Measurements from ENCODE around the gene ZNF132.
A peak's percentile ranks its signal among the peaks of the same experiment; 100 is the strongest.
"Not testable (repeated sequence)": the region's sequence is repeated elsewhere in the genome, so short reads cannot be mapped to it uniquely, and the experiment has no call there.

Gene ZNF132

DNA sequence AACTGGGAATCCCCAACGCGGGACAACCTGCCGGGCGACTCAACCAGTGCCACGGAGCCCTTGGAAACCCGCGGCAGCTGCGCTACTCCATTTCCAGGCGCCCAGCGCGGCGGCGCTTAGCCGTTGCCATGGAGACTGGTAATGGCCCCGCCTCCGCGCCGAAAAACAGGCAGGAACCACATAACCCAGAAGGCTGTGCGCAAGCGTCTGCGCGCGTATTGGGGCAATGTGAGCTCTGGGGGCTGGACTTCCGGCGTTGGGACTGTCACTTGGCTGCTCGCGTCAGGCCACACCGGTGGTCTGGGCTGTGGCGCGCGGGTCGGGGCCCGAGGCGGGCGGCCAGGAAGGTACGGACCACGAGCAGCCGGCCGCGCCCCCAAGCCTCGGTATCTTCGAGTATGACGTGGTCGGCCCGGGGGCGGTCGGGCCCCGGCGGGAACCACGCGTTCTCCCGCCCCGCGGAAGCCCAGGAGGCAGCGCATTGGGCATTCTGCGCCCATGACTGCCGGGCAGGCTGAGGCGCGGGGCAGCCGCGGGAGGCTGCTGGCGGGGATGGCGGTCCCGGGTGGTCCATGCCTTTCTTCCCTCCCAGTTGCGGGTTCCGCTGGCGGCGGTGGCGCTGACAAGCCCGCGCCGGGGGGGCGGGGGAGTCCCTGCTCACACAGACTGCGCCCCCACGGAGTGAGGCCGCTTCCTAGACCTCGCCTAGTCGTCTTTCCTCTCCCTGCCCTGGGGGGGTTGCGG is 11.6 kb upstream of the ZNF132 start, which contains the start of gene ZNF324B:
Gene ZNF324B (plus strand): TSS at position 265 of the 744 bp plus-strand sequence. CDS start 2,080 bp downstream, outside the sequence.
- CTCF ChIA-PET: interaction anchor here (0.8 to 1.0 kb wide), 2 partner anchors 43 to 89 kb away, joined by 3 read pairs; partner anchors contain the start of genes ZNF497 and ZNF584
- Mint-ChIP-seq H3K27me3 (peaks cover 32% of the 10 kb centered on the region), H3K27ac (peak within 1 kb of the TSS; percentile 70), H3K4me3 (peak within 1 kb of the TSS; percentile 67), H3K4me1 (peaks cover 22% of the 10 kb centered on the region), H3K36me3 (peaks cover 28% of the 10 kb centered on the region), H3K9me3 (peaks cover 13% of the 10 kb centered on the region)
- peak; percentile 98 for DNase-seq

DNA sequence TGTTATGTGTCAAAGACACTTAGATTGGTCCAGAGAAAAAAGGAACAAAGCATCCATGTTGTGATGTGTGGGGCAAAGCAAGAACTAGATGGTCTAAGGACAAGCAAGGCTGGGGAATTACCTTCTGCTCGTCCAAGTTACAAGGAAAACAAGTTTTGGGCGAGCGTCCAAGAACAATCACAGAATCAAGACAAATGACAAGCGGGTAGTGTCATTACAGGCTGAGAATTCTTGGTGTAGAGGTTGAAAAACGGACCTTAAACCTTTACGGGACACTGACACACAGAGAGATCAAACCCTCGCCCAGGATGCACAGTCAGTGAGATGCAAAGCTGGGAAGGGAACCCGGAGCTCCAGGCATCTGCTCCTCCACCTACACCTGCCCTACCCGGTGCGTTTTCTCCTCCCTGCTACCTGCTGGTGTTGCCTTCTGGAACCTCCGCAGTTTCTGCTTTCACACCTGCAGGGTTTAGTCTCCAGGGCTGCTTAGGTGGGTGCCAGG is 11.0 kb upstream of the ZNF132 start:
- CTCF ChIA-PET: interaction anchor here (0.8 to 1.0 kb wide), 2 partner anchors 42 to 88 kb away, joined by 3 read pairs; partner anchors contain the start of genes ZNF497 and ZNF584
- Mint-ChIP-seq H3K4me1 (peaks cover 22% of the 10 kb centered on the region), H3K27ac (peak overlapping the region; percentile 70), H3K4me3 (peak overlapping the region; percentile 67), H3K36me3 (peaks cover 23% of the 10 kb centered on the region), H3K27me3 (peaks cover 38% of the 10 kb centered on the region), H3K9me3 (peaks cover 13% of the 10 kb centered on the region)
- DNase-seq: no peak

DNA sequence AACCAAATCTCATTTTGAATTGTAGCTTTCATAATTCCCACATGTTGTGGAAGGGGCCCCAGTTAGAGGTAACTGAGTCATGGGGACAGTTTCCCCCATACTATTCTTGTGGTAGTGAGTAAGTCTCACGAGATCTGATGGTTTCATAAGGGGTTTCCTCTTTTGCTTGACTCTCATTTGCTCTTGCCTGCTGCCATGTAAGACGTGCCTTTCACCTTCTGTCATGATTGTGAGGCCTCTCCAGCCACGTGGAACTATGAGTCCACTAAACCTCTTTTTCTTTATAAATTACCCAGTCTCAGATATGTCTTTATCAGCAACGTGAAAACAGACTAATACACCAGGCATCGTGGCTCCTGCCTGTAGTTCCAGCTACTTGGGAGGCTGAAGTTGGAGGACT is 10.0 kb upstream of the ZNF132 start:
- DNase-seq, CTCF ChIA-PET, H3K4me3 Mint-ChIP-seq, H3K27ac Mint-ChIP-seq: not testable (repeated sequence)
- Mint-ChIP-seq H3K9me3 (peaks cover 13% of the 10 kb centered on the region), H3K4me1 (peaks cover 22% of the 10 kb centered on the region), H3K36me3 (peaks cover 21% of the 10 kb centered on the region), H3K27me3 (peaks cover 38% of the 10 kb centered on the region)

DNA sequence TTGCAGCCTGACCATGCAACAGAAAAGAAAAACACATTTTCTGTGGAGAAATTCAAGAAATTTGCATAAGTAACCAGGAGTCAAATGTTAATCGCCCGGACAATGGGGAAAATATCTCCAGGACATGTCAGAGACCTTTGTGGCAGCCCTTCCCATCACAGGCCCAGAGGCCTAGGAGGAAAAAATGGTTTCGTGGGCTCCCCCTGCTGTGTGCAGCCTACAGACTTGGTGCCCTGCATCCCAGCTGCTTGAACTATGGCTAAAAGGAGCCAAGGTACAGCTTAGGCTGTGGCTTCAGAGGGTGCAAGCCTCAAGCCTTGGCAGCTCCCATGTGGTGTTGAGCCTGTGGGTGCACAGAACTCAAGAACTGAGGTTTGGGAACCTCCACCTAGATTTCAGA is 8.9 kb upstream of the ZNF132 start:
- Mint-ChIP-seq H3K36me3 (peaks cover 14% of the 10 kb centered on the region), H3K4me1 (peaks cover 22% of the 10 kb centered on the region), H3K9me3 (peaks cover 16% of the 10 kb centered on the region), H3K27me3 (peaks cover 38% of the 10 kb centered on the region)
- H3K27ac Mint-ChIP-seq, CTCF ChIA-PET, DNase-seq, H3K4me3 Mint-ChIP-seq: not testable (repeated sequence)

DNA sequence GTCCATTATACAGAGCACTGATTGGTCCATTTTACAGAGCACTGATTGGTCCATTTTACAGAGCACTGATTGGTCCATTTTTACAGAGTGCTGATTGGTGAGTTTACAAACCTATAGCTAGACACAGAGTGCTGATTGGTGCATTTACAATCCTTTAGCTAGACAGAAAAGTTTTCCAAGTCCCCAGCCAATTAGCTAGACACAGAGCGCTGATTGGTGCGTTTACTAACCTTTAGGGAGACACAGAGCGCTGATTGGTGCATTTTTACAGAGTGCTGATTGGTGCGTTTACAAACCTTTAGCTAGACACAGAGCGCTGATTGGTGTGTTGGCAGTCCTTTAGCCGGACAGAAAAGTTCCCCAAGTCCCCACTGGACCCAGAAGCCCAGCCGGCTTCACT is 3.0 kb upstream of the ZNF132 start:
- CTCF ChIA-PET, H3K4me3 Mint-ChIP-seq, H3K27ac Mint-ChIP-seq, DNase-seq: not testable (repeated sequence)
- Mint-ChIP-seq H3K4me1 (peaks cover 25% of the 10 kb centered on the region), H3K9me3 (peaks cover 41% of the 10 kb centered on the region), H3K36me3 (peaks cover 27% of the 10 kb centered on the region), H3K27me3 (peaks cover 16% of the 10 kb centered on the region)

DNA sequence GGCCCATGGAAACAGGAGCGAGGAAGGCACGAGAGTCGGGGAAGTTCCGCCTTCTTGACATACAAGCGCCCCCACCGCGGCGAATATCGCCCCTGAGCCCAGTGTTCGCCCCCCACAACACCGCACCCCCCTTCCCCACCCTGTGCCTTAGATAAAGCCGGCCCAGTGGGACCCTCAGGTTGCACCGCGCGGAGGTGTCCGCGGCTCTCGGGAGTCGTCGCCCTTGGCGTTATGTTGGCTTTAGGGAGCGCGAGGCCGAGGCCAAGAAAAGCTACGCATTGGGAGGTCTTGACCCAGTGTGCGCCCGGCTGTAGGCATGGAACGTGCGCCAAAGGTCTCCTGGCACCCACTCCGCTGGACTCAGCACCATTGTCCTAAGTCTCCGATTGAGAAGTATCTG is 603 bp upstream of the ZNF132 start:
- Mint-ChIP-seq H3K27ac (peak overlapping the region; percentile 96), H3K4me1 (peaks cover 28% of the 10 kb centered on the region), H3K9me3 (peaks cover 57% of the 10 kb centered on the region), H3K27me3 (peaks cover 3% of the 10 kb centered on the region), H3K4me3 (peak overlapping the region; percentile 96), H3K36me3 (peaks cover 43% of the 10 kb centered on the region)
- no peak for DNase-seq
- CTCF ChIA-PET: no interaction called here

DNA sequence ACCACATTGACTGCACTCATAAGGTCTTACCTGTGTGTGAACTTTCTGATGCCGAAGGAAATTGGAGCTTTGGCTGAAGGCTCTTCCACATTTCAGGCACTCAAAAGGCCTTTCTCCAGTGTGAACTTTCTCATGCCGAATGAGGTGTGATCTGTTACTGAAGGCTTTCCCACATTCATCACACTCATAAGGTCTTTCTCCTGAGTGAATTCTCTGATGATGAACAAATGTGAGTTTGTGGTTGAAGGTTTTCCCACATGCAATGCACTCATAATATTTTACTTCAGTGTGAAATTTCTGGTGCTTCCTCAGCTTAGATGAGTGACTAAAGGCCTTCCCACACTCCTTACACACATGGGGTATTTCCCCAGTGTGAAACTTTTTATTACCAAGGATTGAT is 5.7 kb downstream of the ZNF132 start:
- no peak overlapping the region for H3K27ac Mint-ChIP-seq
- H3K27me3 Mint-ChIP-seq: peaks cover 3% of the 10 kb centered on the region
- CTCF ChIA-PET: no interaction called here
- no peak for DNase-seq
- peaks cover 63% of the 10 kb centered on the region for H3K36me3 Mint-ChIP-seq
- no peak overlapping the region for H3K4me3 Mint-ChIP-seq
- peaks cover 86% of the 10 kb centered on the region for H3K9me3 Mint-ChIP-seq
- H3K4me1 Mint-ChIP-seq: peaks cover 11% of the 10 kb centered on the region

DNA sequence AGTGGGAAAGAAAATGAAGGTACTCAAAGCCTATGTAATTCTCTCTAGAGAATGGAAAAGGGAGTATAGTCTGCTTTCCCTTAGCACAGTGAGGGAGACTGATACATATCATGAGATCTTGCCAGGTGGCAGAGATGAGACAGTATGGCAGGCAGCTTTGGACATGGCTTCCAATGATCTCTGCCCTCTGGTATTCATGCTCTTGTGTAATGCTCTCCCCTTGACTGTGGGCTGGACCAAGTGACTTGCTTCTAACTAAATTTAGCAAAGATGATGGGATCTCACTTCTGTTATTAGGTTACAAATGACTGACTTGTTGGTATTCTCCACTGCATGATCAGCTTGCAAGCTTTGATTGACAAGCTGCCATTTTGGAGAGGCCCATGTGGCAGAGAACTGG is 10.2 kb downstream of the ZNF132 start:
- H3K4me3 Mint-ChIP-seq: no peak overlapping the region
- H3K27me3 Mint-ChIP-seq: no peaks in the 10 kb centered on the region
- no peak overlapping the region for H3K27ac Mint-ChIP-seq
- H3K9me3 Mint-ChIP-seq: peaks cover 85% of the 10 kb centered on the region
- no peak for DNase-seq
- H3K36me3 Mint-ChIP-seq: peaks cover 31% of the 10 kb centered on the region
- H3K4me1 Mint-ChIP-seq: no peaks in the 10 kb centered on the region
- CTCF ChIA-PET: interaction anchor here (1.8 kb wide), 1 partner anchor 201 kb away, joined by 5 read pairs; the partner anchor contains the start of gene ZNF544

DNA sequence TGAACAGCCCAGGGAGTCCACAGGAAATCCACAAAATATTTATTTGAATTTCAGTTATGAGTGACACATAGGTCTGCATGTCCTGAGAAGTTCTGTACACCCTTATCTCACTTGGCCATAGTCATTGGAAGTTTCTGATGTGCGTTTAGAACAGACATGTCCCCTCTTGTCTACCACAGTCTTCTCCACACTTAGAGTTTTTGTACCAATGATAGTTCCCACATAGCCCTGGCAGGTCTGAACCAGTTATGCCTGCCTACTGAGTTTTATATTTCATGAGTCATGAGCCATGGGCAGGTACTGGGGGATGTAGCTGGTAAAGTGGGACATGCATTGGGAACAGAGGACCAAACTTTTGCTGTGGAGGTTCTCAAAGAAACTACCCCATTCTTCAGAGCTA is 11.3 kb downstream of the ZNF132 start:
- CTCF ChIA-PET: interaction anchor here (1.8 kb wide), 1 partner anchor 200 kb away, joined by 5 read pairs; the partner anchor contains the start of gene ZNF544
- Mint-ChIP-seq H3K27me3 (no peaks in the 10 kb centered on the region), H3K36me3 (peaks cover 20% of the 10 kb centered on the region), H3K4me1 (no peaks in the 10 kb centered on the region), H3K27ac (no peak overlapping the region), H3K9me3 (peaks cover 75% of the 10 kb centered on the region), H3K4me3 (no peak overlapping the region)
- DNase-seq: no peak

DNA sequence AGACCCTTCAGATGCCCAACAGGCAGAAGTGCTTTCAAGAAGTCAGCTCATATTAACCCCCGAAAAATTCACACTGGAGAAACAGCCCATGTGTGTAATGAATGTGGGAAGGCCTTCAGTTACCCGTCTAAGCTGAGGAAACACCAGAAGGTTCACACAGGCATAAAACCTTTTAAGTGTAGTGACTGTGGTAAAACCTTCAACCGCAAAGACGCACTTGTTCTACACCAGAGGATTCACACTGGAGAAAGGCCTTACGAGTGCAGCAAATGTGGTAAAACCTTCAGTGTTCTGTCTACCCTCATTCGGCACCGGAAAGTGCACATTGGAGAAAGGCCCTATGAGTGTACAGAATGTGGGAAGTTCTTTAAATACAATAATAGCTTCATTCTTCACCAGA is 22.9 kb downstream of the ZNF132 start:
- Mint-ChIP-seq H3K4me1 (no peaks in the 10 kb centered on the region), H3K9me3 (peaks cover 13% of the 10 kb centered on the region), H3K27me3 (no peaks in the 10 kb centered on the region), H3K27ac (no peak overlapping the region), H3K36me3 (peaks cover 45% of the 10 kb centered on the region), H3K4me3 (no peak overlapping the region)
- DNase-seq: no peak
- CTCF ChIA-PET: no interaction called here

DNA sequence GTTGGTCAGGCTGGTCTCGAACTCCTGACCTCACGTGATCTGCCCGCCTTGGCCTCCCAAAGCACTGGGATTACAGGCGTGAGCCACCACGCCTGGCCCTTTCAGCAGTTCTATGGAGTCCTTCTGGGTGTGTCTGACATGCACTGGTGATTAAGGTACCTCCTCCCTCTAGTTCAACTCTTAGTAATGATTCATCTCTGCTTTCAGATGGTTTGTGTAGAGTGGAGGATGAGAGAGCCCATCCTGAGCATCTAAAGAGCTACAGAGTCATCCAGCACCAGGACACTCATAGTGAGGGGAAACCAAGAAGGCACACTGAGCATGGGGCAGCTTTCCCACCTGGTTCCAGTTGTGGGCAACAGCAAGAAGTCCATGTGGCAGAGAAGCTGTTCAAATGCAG is 23.3 kb downstream of the ZNF132 start:
- CTCF ChIA-PET: no interaction called here
- Mint-ChIP-seq H3K4me3 (no peak overlapping the region), H3K4me1 (no peaks in the 10 kb centered on the region), H3K9me3 (peaks cover 13% of the 10 kb centered on the region), H3K27ac (no peak overlapping the region), H3K27me3 (no peaks in the 10 kb centered on the region), H3K36me3 (peaks cover 43% of the 10 kb centered on the region)
- DNase-seq: no peak

DNA sequence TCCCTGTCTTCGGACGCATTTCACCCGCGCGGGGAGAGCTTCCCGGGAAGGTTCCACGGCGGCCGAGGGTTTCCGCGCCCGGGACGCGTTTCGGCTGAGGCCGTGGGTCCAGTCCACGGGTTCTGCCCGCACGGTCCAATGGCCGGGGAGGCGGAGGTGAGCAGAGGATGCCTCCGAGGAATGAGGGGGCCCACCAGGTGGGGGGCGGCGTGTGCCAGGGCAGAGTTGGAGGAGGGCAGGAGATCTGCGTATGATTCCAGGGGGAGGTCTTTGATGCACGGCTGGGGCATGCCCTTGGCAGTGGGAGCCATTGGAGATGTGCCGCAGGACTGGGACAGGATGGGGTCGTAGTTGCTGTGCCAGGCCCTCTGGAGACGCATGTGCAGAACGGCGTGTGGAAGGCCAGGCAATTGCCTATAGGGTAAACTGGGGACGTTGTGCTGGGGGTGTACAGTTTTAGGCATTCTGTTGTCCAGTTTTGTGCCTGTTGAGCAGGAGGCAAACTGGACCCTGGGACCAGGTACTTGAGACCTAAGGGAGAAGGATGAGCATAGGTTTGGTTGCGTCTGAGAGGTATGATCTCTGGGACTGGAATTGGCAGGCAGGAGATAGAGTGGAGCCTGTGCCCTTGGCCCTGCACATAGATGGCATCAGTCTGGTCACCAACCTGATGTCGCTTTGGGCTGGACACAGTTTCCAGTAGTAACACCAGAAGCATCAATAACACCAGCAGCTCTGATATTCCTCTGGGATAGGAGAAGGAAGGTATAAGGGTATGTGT is 30.8 kb downstream of the ZNF132 start:
- CTCF ChIA-PET: interaction anchor here (0.7 kb wide), 1 partner anchor 42 kb away, joined by 3 read pairs; the partner anchor contains the start of gene ZNF324B
- Mint-ChIP-seq H3K4me1 (peaks cover 33% of the 10 kb centered on the region), H3K27me3 (no peaks in the 10 kb centered on the region), H3K4me3 (peak overlapping the region; percentile 95), H3K27ac (peak overlapping the region; percentile 16), H3K9me3 (no peaks in the 10 kb centered on the region), H3K36me3 (peaks cover 12% of the 10 kb centered on the region)
- peak; percentile 41 for DNase-seq

DNA sequence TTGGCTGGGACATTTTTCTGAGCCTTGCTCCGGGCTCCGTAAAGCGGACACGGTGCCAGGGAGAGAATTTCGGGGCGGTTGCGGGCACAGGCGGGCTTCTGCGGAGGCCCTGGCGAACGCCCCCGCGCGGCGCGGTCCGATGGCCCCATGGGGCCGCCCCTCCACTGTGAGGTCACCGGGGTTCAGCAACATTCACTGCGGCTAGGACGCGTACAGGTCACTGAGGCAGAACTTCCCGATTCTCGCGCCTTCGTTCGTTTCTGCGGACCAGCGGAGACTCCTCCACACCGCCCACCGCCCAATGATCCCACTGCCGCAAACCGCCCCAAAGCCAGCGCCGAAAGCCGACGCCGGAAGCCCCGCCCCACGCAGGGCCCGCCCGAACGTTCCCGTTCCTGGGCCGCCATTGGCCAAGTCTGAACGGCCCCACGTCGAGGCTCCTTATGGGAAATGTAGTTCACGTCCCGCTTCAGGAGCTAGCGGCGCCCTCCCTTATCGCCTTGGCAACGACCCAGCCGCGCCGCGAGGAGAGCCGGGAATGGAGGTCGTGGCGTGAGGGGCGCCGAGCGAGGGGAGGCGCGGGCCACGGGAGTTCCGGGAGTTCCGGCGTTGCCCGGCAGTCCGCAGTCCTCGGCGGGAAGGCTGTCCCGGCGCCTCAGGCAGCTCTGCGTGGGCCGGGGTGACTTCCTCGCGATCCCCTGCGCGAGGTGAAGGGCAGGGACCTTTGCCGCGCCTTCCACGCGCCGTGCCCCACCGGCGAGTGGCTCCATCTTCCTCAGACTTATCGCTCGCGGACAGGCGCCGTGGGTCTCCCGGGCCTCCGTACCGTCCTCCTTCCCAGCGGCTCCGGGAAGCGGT is 31.6 kb downstream of the ZNF132 start, which contains the start of gene ZNF584:
Gene ZNF584 (plus strand): TSS at position 498 of the 858 bp plus-strand sequence. CDS start 499 bp downstream, outside the sequence.
- H3K27me3 Mint-ChIP-seq: no peaks in the 10 kb centered on the region
- CTCF ChIA-PET: interaction anchor here (0.7 kb wide), 1 partner anchor 43 kb away, joined by 3 read pairs; the partner anchor contains the start of gene ZNF324B

More for the DNA sequence above, 31.6 kb downstream of the ZNF132 start, which contains the start of gene ZNF584:
- peaks cover 14% of the 10 kb centered on the region for H3K36me3 Mint-ChIP-seq
- DNase-seq: peak; percentile 97
- peak within 1 kb of the TSS; percentile 93 for H3K27ac Mint-ChIP-seq
- H3K4me3 Mint-ChIP-seq: peak within 1 kb of the TSS; percentile 95
- H3K9me3 Mint-ChIP-seq: no peaks in the 10 kb centered on the region
- H3K4me1 Mint-ChIP-seq: peaks cover 40% of the 10 kb centered on the region
